HG03342 (cell line): ENCODE results near the gene KPNA1.

Experiments used
- ATAC-seq: cut with Tn5 transposase; IDR thresholded peaks from one replicate; pipeline ENCODE4 v1.9.1; 2021; ENCODE audit warnings: mild to moderate bottlenecking, moderate library complexity; ENCODE audit not compliant: unreplicated experiment

KPNA1 gene

DNA sequence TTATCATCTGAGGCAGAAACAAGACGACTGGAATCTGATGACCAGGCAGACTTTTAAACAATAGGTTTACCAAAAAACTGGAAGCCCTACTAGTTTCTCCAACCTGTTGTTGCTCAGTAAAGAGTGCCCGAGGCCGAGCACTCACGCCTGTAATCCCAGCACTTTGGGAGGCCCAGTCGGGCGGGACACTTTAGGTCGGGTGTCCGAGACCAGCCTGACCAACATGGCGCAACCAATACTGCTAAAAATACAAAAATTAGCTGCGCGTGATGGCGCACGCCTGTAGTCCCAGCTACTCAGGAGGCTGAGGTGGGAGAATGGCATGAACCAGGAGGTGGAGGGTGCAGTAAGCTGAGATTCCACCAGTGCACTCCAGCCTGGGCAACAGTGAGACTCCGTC, 97.8 kb downstream of the KPNA1 start:
- ATAC-seq = no peak

GRCh38 chr3:122415762-122416654, 98.7 kb downstream of the KPNA1 start, which contains the start of gene WDR5B:
TSS of gene WDR5B (minus strand) at chr3:122416062. CDS start at chr3:122415528, 534 bp downstream.
- peak; percentile 84 for ATAC-seq

GRCh38 chr3:122415104-122415744, 99.5 kb downstream of the KPNA1 start:
- ATAC-seq = peak; percentile 66

GRCh38 chr3:122414391-122414790, 100.3 kb downstream of the KPNA1 start:
- ATAC-seq = no peak

GRCh38 chr3:122410639-122411038, 104.1 kb downstream of the KPNA1 start:
- ATAC-seq = no peak

GRCh38 chr3:122410111-122410510, 104.6 kb downstream of the KPNA1 start:
- no peak for ATAC-seq

GRCh38 chr3:122409446-122409845, 105.3 kb downstream of the KPNA1 start:
- ATAC-seq = no peak

DNA sequence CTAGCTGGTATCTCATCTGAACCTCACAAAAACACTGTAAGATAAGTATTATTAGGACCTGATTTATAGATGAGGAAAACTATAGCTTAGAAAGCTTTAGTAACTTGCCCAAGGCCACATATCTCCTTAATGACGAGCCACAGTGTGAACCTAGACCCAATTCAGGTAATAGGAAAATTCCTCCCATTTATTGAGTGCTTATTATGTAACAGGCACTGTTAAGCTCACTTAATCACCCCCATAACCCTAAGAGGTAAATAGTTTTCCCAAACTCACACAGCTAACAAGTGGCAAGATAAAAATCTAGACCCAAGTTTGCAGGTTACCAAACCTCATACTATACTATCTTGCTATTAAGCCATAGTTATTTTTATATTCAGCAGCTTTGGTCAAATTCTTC, 106.8 kb downstream of the KPNA1 start:
- ATAC-seq = no peak

GRCh38 chr3:122406198-122406597, 108.5 kb downstream of the KPNA1 start:
- ATAC-seq = no peak

DNA sequence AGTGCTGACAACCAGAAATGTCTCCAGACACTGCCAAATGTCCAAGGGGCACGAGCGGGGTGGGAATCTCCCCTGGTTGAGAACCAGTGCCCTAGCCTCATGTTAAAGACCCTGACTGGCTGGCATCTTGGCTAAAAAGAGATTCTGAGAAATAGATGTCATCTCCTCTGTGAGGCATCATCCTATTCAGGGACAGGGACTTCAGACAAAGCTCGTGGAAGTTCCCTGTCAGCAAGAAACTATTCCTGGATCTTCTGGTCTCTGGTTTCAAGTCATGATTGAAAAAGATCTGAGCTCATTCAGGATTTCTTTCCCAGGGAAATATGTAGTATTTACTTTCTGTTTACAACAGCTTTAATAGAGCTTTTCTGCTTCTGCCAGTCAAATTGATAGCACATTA, 109.7 kb downstream of the KPNA1 start:
- ATAC-seq = no peak

DNA sequence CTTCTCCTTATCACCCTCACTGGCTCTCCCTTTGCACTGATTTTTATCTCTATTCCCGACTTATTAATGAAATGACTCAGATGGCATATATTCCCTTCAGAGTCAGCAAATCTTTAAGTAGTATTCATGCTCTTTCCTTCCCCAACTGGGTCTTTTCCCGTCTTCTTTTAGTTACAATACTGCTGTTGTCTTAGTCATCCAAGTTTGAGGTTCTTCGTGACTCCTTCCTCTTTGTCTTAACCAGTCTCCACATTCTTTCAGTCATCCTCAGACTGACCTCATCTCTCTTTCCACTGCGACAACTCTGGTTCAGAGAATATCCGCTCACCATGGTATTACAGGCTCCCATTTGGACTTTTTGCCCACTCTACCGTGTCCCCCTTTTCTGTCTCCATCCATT, 111.2 kb downstream of the KPNA1 start:
- ATAC-seq = no peak

DNA sequence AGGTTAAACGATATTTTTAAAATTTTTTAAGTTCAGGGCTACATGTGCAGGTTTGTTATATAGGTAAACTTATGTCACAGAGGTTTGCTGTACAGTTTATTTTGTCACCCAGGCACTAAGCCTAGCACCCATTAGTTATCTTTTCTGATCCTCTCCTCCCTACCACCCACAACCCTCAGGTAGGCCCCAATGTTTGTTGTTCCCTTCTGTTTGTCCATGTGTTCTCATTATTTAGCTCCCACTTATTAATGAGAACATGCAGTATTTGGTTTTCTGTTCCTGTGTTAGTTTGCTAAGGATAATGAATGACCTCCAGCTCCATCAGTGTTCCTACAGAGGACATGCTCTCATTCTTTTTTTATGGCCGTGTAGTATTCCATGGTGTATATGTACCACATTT, 115.8 kb downstream of the KPNA1 start:
- ATAC-seq = no peak

- no peak for ATAC-seq
Observed at GRCh38 chr3:122397201-122397600, 117.5 kb downstream of the KPNA1 start.

- ATAC-seq = no peak
Observed at GRCh38 chr3:122396511-122396910, 118.2 kb downstream of the KPNA1 start.

- no peak for ATAC-seq
Observed at GRCh38 chr3:122395582-122395981, 119.2 kb downstream of the KPNA1 start.

DNA sequence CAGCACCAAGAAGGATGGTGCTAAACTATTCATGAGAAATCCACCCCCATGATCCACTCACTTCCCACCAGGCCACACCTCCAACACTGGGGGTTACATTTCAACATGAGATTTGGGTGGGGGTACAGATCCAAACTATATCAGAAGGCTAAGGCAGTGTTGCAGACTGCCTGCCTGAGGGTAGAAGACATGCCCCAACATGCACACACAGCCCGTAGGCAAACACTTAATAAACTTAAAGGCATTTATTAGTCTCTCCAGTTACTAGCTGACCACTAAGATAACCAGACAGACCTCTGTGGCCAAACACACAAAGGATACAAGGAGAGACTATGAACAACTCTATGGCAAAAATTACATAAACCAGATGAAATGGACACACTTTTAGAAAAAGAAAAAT, 120.6 kb downstream of the KPNA1 start:
- ATAC-seq = no peak

DNA sequence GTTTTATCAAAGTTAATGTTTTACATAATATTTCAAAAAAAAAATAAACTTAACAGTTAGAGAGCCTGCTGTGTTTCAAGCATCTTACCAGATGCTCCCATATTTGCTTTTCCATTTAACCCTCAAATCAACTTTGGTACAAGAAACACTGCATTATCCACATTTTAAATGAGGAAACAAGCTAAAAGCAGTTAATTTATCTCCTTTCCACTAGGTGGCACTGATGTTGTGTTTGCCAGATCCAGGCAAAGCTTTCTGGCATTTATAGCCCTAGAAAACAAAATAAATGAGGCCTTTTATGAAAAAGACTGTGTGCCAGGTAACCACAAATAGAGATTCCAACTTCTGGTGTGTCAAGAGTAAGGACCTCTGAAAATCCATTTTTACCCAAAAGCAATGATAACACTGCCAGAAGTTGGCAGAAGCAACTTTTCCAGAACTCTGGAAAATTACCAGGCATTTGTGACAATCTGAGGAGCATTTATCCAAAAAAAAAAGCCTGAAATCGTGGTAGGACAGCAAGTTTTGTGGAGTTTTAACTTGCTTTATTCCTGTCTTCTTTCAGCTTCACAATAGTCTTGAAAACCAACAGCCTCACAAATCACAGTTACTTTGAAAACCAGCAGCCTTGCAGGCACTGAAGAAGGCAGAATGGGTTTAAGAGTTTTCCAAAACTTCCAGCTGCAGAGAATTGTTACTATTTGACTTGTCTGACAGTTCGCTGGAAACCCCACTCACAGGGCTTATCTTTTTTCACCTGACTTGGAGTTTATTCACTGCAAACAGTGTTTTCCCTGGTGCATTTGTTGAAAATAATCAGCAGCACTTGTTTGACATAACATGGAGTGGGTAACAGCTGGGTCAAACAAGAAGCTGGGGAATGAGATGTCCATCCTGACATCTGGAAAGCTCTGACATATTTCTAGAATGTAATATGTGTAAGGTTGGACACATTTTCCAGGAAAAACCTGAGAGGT, 121.6 kb downstream of the KPNA1 start:
- no peak for ATAC-seq

GRCh38 chr3:122391681-122392446, 122.9 kb downstream of the KPNA1 start:
- no peak for ATAC-seq

- ATAC-seq = no peak
Observed at GRCh38 chr3:122390665-122391064, 124.1 kb downstream of the KPNA1 start.

DNA sequence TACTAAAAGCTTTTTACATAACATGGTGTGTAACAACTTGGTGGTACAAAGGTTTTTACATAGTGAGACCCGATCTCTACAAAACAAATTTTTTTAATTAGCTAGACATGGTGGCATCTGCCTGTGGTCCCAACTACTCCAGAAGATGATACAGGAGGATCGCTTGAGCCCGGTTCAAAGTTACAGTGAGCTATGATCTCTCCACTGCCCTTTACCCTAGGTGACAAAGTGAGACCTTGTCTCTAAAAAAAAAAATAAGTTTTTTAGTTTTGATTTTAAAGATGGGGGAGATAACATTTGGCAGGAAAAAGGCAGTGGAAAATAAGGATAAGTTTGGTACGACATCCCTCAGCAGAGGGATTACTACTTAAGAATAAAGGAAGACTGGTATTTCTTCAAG, 124.8 kb downstream of the KPNA1 start:
- no peak for ATAC-seq
